OCI-LY7 (cell line): ENCODE measurements around the gene ZBP1.

Experiments
- CTCF ChIP-seq: fragments of 200-600 bp; sonication (generic); conservative IDR thresholded peaks from 2 replicates; pipeline ENCODE4 v1.5.1; 2014; ENCODE audit warnings: mild to moderate bottlenecking, antibody characterized with exemption, low read length, moderate library complexity, mixed read lengths
- EZH2phosphoT487 ChIP-seq: fragments of 200-600 bp; sonication (generic); IDR thresholded peaks from 2 replicates; pipeline ENCODE4 v1.6.1; 2018; ENCODE audit warnings: low read depth, borderline replicate concordance, mild to moderate bottlenecking, mixed run types, antibody characterized with exemption, low read length, moderate library complexity, mixed read lengths

DNA sequence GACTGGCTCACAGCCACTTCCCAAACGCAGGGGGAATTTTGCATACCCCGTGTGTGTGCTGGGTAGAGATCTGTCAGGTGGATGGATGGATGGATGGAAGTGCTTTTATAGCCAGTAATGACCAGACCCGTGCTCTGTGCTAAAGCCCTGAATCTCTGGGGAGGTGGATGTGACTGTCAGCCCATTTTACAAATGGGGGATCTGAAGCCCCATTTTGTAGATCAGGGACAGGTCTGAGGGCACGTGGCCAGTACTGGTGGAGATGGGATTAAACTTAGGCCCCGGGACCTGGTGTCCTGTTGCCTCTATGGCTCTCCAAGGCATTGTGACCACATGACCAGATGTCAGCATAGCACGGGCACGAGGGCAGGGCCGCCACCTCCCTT, 38.2 kb upstream of the ZBP1 start:
- no peak for TF ChIP-seq CTCF
- no peak for TF ChIP-seq EZH2phosphoT487
